K562 (cell line): ENCODE data around the gene PCSK6.

Source experiments
- MLLT1 ChIP-seq, 2 experiments: fragments of 450-650 bp; IDR thresholded peaks; 2 replicates each; pipeline ENCODE4 v1.6.1; 2016
- MYBL2 ChIP-seq, 2 experiments: fragments of 450-650 bp in 1 of 2; sonication (generic) in 1 of 2; formaldehyde crosslinking in 1 of 2; IDR thresholded peaks; 2 replicates each; pipeline versions ENCODE4 v1.6.1 to v1.8.1; 2017 to 2022; ENCODE audit warnings: borderline replicate concordance in 1 of 2, inconsistent platforms in 1 of 2, low read depth in 1 of 2, mild to moderate bottlenecking in 1 of 2, missing genetic modification reagents in 1 of 2, moderate library complexity in 1 of 2
- POLR2A ChIP-seq: fragments of 450-650 bp; conservative IDR thresholded peaks from 2 replicates; pipeline ENCODE4 v1.6.1; 2016
- SOX6 ChIP-seq: fragments of 450-650 bp; IDR thresholded peaks from 2 replicates; pipeline ENCODE4 v1.6.1; 2014; ENCODE audit warnings: mild to moderate bottlenecking
- ZHX1 ChIP-seq: fragments of 150-350 bp; conservative IDR thresholded peaks from 2 replicates; pipeline ENCODE4 v1.6.1; 2014; ENCODE audit warnings: low read length
- TF ChIP-seq, protein P1 (sequence below), 3 experiments: IDR thresholded peaks in 2 of 3; conservative IDR thresholded peaks in 1 of 3; 2 replicates each; pipeline ENCODE4 v1.5.1; 2011 to 2012; ENCODE audit warnings: low read length in 3 of 3, mild to moderate bottlenecking in 3 of 3, control low read depth in 2 of 3, improper control_type of control experiment in 1 of 3, inconsistent platforms in 1 of 3, low read depth in 1 of 3, mixed read lengths in 1 of 3, moderate library complexity in 1 of 3; ENCODE audit not compliant: insufficient read depth in 2 of 3

DNA sequence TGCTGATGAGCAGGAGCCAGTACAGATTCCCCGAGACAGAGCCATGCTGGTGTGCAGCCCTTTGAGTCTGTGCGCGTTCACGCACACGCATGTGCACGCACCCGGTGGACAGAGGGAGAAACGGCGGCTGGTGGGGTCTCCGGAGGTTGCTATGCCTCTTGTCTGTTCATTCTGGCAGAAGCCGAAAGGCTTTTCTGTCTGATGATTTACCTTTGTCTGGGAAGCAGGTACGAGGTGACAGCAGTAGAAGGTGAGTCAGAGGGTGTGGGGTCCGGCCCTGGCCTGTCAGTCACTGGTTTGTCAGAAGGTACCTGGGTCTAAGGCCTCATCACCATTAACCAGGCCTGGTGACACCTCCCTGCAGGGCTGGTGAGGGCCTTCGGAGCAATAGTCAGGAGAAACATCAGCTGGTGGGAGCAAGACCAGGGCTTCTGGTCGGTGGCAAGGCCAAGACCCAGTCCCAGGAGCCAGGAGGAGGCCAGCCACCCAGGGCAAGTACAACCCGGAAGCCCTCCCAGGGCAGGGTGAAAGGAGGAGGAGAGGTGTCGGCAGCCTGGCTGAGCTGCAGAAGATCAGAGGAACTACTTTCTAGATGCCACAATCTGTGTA is 7.5 kb downstream of the PCSK6 start:
- TF ChIP-seq, protein P1, sequence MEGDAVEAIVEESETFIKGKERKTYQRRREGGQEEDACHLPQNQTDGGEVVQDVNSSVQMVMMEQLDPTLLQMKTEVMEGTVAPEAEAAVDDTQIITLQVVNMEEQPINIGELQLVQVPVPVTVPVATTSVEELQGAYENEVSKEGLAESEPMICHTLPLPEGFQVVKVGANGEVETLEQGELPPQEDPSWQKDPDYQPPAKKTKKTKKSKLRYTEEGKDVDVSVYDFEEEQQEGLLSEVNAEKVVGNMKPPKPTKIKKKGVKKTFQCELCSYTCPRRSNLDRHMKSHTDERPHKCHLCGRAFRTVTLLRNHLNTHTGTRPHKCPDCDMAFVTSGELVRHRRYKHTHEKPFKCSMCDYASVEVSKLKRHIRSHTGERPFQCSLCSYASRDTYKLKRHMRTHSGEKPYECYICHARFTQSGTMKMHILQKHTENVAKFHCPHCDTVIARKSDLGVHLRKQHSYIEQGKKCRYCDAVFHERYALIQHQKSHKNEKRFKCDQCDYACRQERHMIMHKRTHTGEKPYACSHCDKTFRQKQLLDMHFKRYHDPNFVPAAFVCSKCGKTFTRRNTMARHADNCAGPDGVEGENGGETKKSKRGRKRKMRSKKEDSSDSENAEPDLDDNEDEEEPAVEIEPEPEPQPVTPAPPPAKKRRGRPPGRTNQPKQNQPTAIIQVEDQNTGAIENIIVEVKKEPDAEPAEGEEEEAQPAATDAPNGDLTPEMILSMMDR (IDR thresholded peaks at IDR 0.05 in 2 of 3, conservative IDR thresholded peaks at IDR 0.05 in 1 of 3; ENCODE audit: insufficient read depth in 2 of 3, low read depth in 1 of 3, low read length in 3 of 3), result no peak
- TF ChIP-seq MLLT1 (IDR thresholded peaks at IDR 0.05) (no peak), SOX6 (no peak), MYBL2 (IDR thresholded peaks at IDR 0.05; ENCODE audit: low read depth) (no peak), MYBL2 (CRISPR knock-in tag; IDR thresholded peaks at IDR 0.05; ENCODE audit: borderline replicate concordance) (no peak), POLR2A (no peak), ZHX1 (no peak)
